AG09309 (cell line): ENCODE data around the gene PPFIBP1.
"Not testable (repeated sequence)": the region's sequence is repeated elsewhere in the genome, so short reads cannot be mapped to it uniquely, and the experiment has no call there.

Experiments used
- DNase-seq: peaks from one replicate; pipeline ENCODE4 v3.0.0-alpha.2; 2010; ENCODE audit warnings: low read depth
- H3K4me3 ChIP-seq: 2 replicates; pipeline ENCODE4 v1.5.1; 2011; ENCODE audit warnings: mild to moderate bottlenecking, low read depth, low read length, moderate library complexity; ENCODE audit not compliant: control insufficient read depth
- TF ChIP-seq, protein P1 (sequence below): IDR thresholded peaks from 2 replicates; pipeline ENCODE4 v1.5.1; 2011; ENCODE audit warnings: mild to moderate bottlenecking, low read depth, low read length, inconsistent platforms; ENCODE audit not compliant: insufficient read depth, control insufficient read depth; ENCODE audit errors: missing control alignments

The PPFIBP1 gene

GRCh38 chr12:27623645-27624044 lies 99.6 kb downstream of the PPFIBP1 start:
- TF ChIP-seq, protein P1, sequence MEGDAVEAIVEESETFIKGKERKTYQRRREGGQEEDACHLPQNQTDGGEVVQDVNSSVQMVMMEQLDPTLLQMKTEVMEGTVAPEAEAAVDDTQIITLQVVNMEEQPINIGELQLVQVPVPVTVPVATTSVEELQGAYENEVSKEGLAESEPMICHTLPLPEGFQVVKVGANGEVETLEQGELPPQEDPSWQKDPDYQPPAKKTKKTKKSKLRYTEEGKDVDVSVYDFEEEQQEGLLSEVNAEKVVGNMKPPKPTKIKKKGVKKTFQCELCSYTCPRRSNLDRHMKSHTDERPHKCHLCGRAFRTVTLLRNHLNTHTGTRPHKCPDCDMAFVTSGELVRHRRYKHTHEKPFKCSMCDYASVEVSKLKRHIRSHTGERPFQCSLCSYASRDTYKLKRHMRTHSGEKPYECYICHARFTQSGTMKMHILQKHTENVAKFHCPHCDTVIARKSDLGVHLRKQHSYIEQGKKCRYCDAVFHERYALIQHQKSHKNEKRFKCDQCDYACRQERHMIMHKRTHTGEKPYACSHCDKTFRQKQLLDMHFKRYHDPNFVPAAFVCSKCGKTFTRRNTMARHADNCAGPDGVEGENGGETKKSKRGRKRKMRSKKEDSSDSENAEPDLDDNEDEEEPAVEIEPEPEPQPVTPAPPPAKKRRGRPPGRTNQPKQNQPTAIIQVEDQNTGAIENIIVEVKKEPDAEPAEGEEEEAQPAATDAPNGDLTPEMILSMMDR, result no peak
- DNase-seq, result no peak
- H3K4me3 ChIP-seq, result no peak overlapping the region

DNA sequence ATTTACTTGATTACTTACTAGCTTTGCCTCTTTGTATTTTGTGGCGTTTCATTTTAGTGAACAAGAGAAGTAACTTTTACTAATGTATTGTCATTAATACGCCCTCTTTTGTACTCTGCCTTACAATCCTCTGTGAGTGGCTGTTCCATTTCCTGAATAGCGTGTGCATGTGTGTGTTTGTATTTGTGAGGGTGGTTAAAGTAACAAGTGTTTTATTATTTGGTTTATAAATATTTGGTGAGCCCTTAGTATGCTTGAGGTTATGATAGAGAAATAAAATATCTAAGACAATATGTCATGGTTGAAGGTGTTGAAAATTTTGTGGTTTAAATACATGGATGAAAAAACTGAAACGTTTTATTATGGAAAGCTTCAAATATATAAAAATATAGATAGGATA lies 100.6 kb downstream of the PPFIBP1 start:
- no peak for DNase-seq

GRCh38 chr12:27627123-27627852 lies 103.3 kb downstream of the PPFIBP1 start:
- no peak overlapping the region for H3K4me3 ChIP-seq
- DNase-seq, result peak; percentile 74

More for the DNA sequence above, 100.6 kb downstream of the PPFIBP1 start:
- no peak overlapping the region for H3K4me3 ChIP-seq
- TF ChIP-seq, protein P1, result no peak

GRCh38 chr12:27627853-27628469 lies 104.0 kb downstream of the PPFIBP1 start:
- DNase-seq, H3K4me3 ChIP-seq: not testable (repeated sequence)

More at GRCh38 chr12:27627123-27627852, 103.3 kb downstream of the PPFIBP1 start:
- TF ChIP-seq, protein P1, result no peak

GRCh38 chr12:27630219-27630618 lies 106.2 kb downstream of the PPFIBP1 start:
- DNase-seq, H3K4me3 ChIP-seq: not testable (repeated sequence)

- no peak for DNase-seq
- no peak overlapping the region for H3K4me3 ChIP-seq
- TF ChIP-seq, protein P1, result no peak
These were observed 107.4 kb downstream of the PPFIBP1 start for GRCh38 chr12:27631365-27631764.

DNA sequence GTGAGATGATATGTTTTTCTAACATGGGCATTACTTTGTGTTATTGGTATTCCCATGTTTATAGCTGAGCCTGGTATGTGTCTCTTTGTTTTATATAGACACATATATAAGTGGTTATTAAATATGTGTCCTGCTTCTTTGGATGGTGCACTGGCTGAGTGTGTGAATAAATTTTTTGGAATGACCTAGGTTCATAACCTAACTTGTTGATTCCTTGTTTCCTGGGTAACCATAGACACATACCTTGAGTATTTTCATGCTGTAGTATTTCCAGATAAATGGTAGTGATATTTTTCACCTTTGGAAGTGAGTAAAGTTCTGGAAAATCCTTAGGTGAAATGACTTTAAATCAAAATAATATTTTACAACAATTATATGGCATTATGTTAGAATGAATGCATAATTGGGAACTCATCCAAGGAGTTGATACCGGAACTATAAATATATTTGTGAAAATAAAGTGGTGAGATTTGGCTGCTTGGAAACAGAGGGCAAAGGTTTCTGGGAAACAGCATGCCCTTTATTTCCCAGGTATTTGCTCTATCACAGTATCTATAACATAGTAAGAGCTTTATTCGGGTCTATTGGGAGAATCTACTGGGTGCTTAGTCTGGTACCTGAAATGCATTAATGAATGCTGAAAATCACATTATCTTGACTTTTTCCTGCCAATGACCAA lies 107.9 kb downstream of the PPFIBP1 start:
- H3K4me3 ChIP-seq, result no peak overlapping the region
- no peak for DNase-seq
- TF ChIP-seq, protein P1, result no peak
